ENCODE measurements around the gene CHAF1A.

Gene CHAF1A

GRCh38 chr19:4402171-4403004, at the start of gene CHAF1A:
Gene CHAF1A (plus strand): TSS chr19:4402640. CDS start chr19:4402763, 123 bp downstream.
- DNase-seq = peak; percentile 99 to 100

- peak; percentile 64 to 70 for DNase-seq
Observed at GRCh38 chr19:4352701-4353121, 49.7 kb upstream of the CHAF1A start.

- DNase-seq = no peak
Observed at GRCh38 chr19:4354282-4354681, 48.2 kb upstream of the CHAF1A start.

GRCh38 chr19:4354897-4355296, 47.5 kb upstream of the CHAF1A start:
- DNase-seq = no peak

GRCh38 chr19:4357095-4357797, 45.2 kb upstream of the CHAF1A start:
- no peak for DNase-seq

GRCh38 chr19:4357921-4358326, 44.5 kb upstream of the CHAF1A start:
- no peak for DNase-seq

GRCh38 chr19:4358709-4359626, 43.5 kb upstream of the CHAF1A start:
- DNase-seq = no peak

GRCh38 chr19:4359627-4360000, 42.8 kb upstream of the CHAF1A start:
- no peak for DNase-seq

GRCh38 chr19:4360081-4360569, 42.3 kb upstream of the CHAF1A start:
- no peak for DNase-seq

GRCh38 chr19:4360641-4361151, 41.7 kb upstream of the CHAF1A start:
- DNase-seq = no peak

- DNase-seq = no peak
Observed at GRCh38 chr19:4361152-4362046, 41.0 kb upstream of the CHAF1A start.

- DNase-seq = no peak
Observed at GRCh38 chr19:4362101-4362828, 40.2 kb upstream of the CHAF1A start.

GRCh38 chr19:4362831-4363545, 39.5 kb upstream of the CHAF1A start:
- DNase-seq = peak in 1 of 2 donors; percentile 17

GRCh38 chr19:4363571-4364304, 38.7 kb upstream of the CHAF1A start:
- no peak for DNase-seq

GRCh38 chr19:4365341-4365740, 37.1 kb upstream of the CHAF1A start:
- no peak for DNase-seq

GRCh38 chr19:4365791-4366665, 36.4 kb upstream of the CHAF1A start:
- DNase-seq = no peak

- no peak for DNase-seq
Observed at GRCh38 chr19:4366666-4367335, 35.6 kb upstream of the CHAF1A start.

GRCh38 chr19:4367336-4367723, 35.1 kb upstream of the CHAF1A start:
- DNase-seq = no peak
